Loucy (cell line): ENCODE data around the gene PIKFYVE.

Source experiments
- CTCF ChIP-seq: fragments of 200-600 bp; sonication (generic); conservative IDR thresholded peaks from 2 replicates; pipeline ENCODE4 v1.5.1; 2014; ENCODE audit warnings: mild to moderate bottlenecking, antibody characterized with exemption, low read length
- EZH2phosphoT487 ChIP-seq: fragments of 200-600 bp; IDR thresholded peaks from 2 replicates; pipeline ENCODE4 v1.6.1; 2018; ENCODE audit warnings: antibody characterized with exemption, mild to moderate bottlenecking, moderate library complexity, borderline replicate concordance

GRCh38 chr2:208268156-208268952 lies 2.3 kb downstream of the PIKFYVE start:
- TF ChIP-seq CTCF (no peak), EZH2phosphoT487 (no peak)
